Activated T-helper 1 cell treated with anti-CD3 and anti-CD28 coated beads, Interleukin-2, amount 50 U/mL, for 16 hours (primary cell): Measurements from ENCODE around the gene DTD1.

Experiments used
- DNase-seq, 2 donors: peaks; one replicate each; pipeline ENCODE4 v3.0.0-alpha.2; 2020; ENCODE audit warnings: low read depth in 1 of 2, low spot score in 1 of 2

DTD1 gene

GRCh38 chr20:18587665-18588573 lies at the start of gene DTD1:
Gene DTD1, plus strand, starts transcription at chr20:18588054. Its CDS starts 19 bp downstream, at chr20:18588073.
- DNase-seq, result peak; percentile 61 to 77

- DNase-seq, result no peak
Measured at GRCh38 chr20:18541741-18542140, 46.1 kb upstream of the DTD1 start.

- DNase-seq, result no peak
Measured at GRCh38 chr20:18543216-18543615, 44.6 kb upstream of the DTD1 start.

- DNase-seq, result no peak
Measured at GRCh38 chr20:18543932-18544331, 43.9 kb upstream of the DTD1 start.

GRCh38 chr20:18545566-18545965 lies 42.3 kb upstream of the DTD1 start:
- no peak for DNase-seq

GRCh38 chr20:18548465-18548864 lies 39.4 kb upstream of the DTD1 start:
- no peak for DNase-seq

GRCh38 chr20:18553746-18554145 lies 34.1 kb upstream of the DTD1 start:
- no peak for DNase-seq

- peak; percentile 89 to 91 for DNase-seq
Measured at GRCh38 chr20:18566892-18567738, 20.7 kb upstream of the DTD1 start, which contains the start of gene SMIM26. Gene SMIM26, plus strand, starts transcription at chr20:18567432. Its CDS starts 47 bp downstream, at chr20:18567479.

GRCh38 chr20:18567739-18568091 lies 20.1 kb upstream of the DTD1 start:
- DNase-seq, result no peak

GRCh38 chr20:18571009-18571408 lies 16.8 kb upstream of the DTD1 start:
- no peak for DNase-seq

- no peak for DNase-seq
Measured at GRCh38 chr20:18571578-18571977, 16.3 kb upstream of the DTD1 start.

- DNase-seq, result no peak
Measured at GRCh38 chr20:18577942-18578341, 9.9 kb upstream of the DTD1 start.

- no peak for DNase-seq
Measured at GRCh38 chr20:18578581-18578980, 9.3 kb upstream of the DTD1 start.

- DNase-seq, result no peak
Measured at GRCh38 chr20:18580012-18580411, 7.8 kb upstream of the DTD1 start.

- DNase-seq, result no peak
Measured at GRCh38 chr20:18585134-18585533, 2.7 kb upstream of the DTD1 start.

- no peak for DNase-seq
Measured at GRCh38 chr20:18588574-18588933, 700 bp downstream of the DTD1 start.

GRCh38 chr20:18589941-18590674 lies 2.3 kb downstream of the DTD1 start:
- DNase-seq, result no peak

- DNase-seq, result no peak
Measured at GRCh38 chr20:18596270-18596669, 8.4 kb downstream of the DTD1 start.

- DNase-seq, result no peak
Measured at GRCh38 chr20:18609741-18610140, 21.9 kb downstream of the DTD1 start.

GRCh38 chr20:18611492-18611891 lies 23.6 kb downstream of the DTD1 start:
- no peak for DNase-seq

GRCh38 chr20:18613553-18613952 lies 25.7 kb downstream of the DTD1 start:
- DNase-seq, result no peak
